GM19438 (cell line): ENCODE measurements around the gene MAP7D3.
"Not testable (repeated sequence)": the region's sequence is repeated elsewhere in the genome, so short reads cannot be mapped to it uniquely, and the experiment has no call there.

ENCODE experiments used
- ATAC-seq: cut with Tn5 transposase; IDR thresholded peaks from one replicate; pipeline ENCODE4 v1.9.1; 2021; ENCODE audit warnings: low read depth; ENCODE audit not compliant: unreplicated experiment

The MAP7D3 gene

GRCh38 chrX:136189222-136189621 lies 62.0 kb downstream of the MAP7D3 start:
- no peak for ATAC-seq

- no peak for ATAC-seq
Measured at GRCh38 chrX:136186023-136186413, 65.2 kb downstream of the MAP7D3 start.

GRCh38 chrX:136185401-136186022 lies 65.7 kb downstream of the MAP7D3 start:
- no peak for ATAC-seq

GRCh38 chrX:136183917-136184316 lies 67.3 kb downstream of the MAP7D3 start:
- ATAC-seq, result no peak

GRCh38 chrX:136183172-136183571 lies 68.0 kb downstream of the MAP7D3 start:
- ATAC-seq, result no peak

GRCh38 chrX:136182414-136182813 lies 68.8 kb downstream of the MAP7D3 start:
- ATAC-seq, result no peak

GRCh38 chrX:136179133-136179532 lies 72.1 kb downstream of the MAP7D3 start:
- ATAC-seq, result no peak

- ATAC-seq, result no peak
Measured at GRCh38 chrX:136176399-136176825, 74.8 kb downstream of the MAP7D3 start.

- no peak for ATAC-seq
Measured at GRCh38 chrX:136171420-136171819, 79.8 kb downstream of the MAP7D3 start.

GRCh38 chrX:136170139-136170800 lies 80.9 kb downstream of the MAP7D3 start:
- ATAC-seq, result no peak

- no peak for ATAC-seq
Measured at GRCh38 chrX:136168929-136169735, 82.1 kb downstream of the MAP7D3 start.

- not testable (repeated sequence) for ATAC-seq
Measured at GRCh38 chrX:136167989-136168388, 83.2 kb downstream of the MAP7D3 start.

- no peak for ATAC-seq
Measured at GRCh38 chrX:136166221-136166855, 84.9 kb downstream of the MAP7D3 start.

- ATAC-seq, result no peak
Measured at GRCh38 chrX:136165406-136165805, 85.8 kb downstream of the MAP7D3 start.

- ATAC-seq, result no peak
Measured at GRCh38 chrX:136163689-136164088, 87.5 kb downstream of the MAP7D3 start.
